ENCODE measurements around the gene MX2.

MX2 gene

GRCh38 chr21:41444703-41445464 lies 83.1 kb downstream of the MX2 start:
- H3K4me1 ChIP-seq (ENCODE audit: insufficient read depth, poor library complexity, severe bottlenecking): no peaks in the 10 kb centered on the region
- H3K9me3 ChIP-seq (ENCODE audit: severe bottlenecking): no peaks in the 10 kb centered on the region
- H3K36me3 ChIP-seq (ENCODE audit: low read depth): no peaks in the 10 kb centered on the region; the same call in 1 of the 2 replicates
- H3K27ac ChIP-seq (ENCODE audit: poor library complexity, severe bottlenecking): no peak overlapping the region
- no peak for TF ChIP-seq CTCF (IDR thresholded peaks at IDR 0.05; ENCODE audit: poor library complexity, severe bottlenecking)
- DNase-seq (ENCODE audit: low spot score) (no peak), ATAC-seq (ENCODE audit: low read depth) (no peak)
- H3K4me3 ChIP-seq (ENCODE audit: severe bottlenecking): no peak overlapping the region
- H3K27me3 ChIP-seq (ENCODE audit: insufficient read depth, poor library complexity, severe bottlenecking): no peaks in the 10 kb centered on the region

GRCh38 chr21:41445465-41445862 lies 83.6 kb downstream of the MX2 start:
- H3K27me3 ChIP-seq (ENCODE audit: insufficient read depth, poor library complexity, severe bottlenecking): no peaks in the 10 kb centered on the region
- no peak for TF ChIP-seq CTCF (IDR thresholded peaks at IDR 0.05; ENCODE audit: poor library complexity, severe bottlenecking)
- DNase-seq (ENCODE audit: low spot score) (no peak), ATAC-seq (ENCODE audit: low read depth) (no peak)
- H3K9me3 ChIP-seq (ENCODE audit: severe bottlenecking): no peaks in the 10 kb centered on the region
- H3K4me3 ChIP-seq (ENCODE audit: severe bottlenecking): no peak overlapping the region
- H3K27ac ChIP-seq (ENCODE audit: poor library complexity, severe bottlenecking): no peak overlapping the region
- no peaks in the 10 kb centered on the region; the same call in 1 of the 2 replicates for H3K36me3 ChIP-seq (ENCODE audit: low read depth)
- no peaks in the 10 kb centered on the region for H3K4me1 ChIP-seq (ENCODE audit: insufficient read depth, poor library complexity, severe bottlenecking)

- Histone ChIP-seq H3K36me3 (ENCODE audit: low read depth) (no peaks in the 10 kb centered on the region; the same call in 1 of the 2 replicates), H3K27me3 (ENCODE audit: insufficient read depth, poor library complexity, severe bottlenecking) (no peaks in the 10 kb centered on the region), H3K27ac (ENCODE audit: poor library complexity, severe bottlenecking) (no peak overlapping the region), H3K9me3 (ENCODE audit: severe bottlenecking) (no peaks in the 10 kb centered on the region), H3K4me3 (ENCODE audit: severe bottlenecking) (no peak overlapping the region), H3K4me1 (ENCODE audit: insufficient read depth, poor library complexity, severe bottlenecking) (no peaks in the 10 kb centered on the region)
- ATAC-seq (ENCODE audit: low read depth) (no peak), DNase-seq (ENCODE audit: low spot score) (no peak)
- TF ChIP-seq CTCF (IDR thresholded peaks at IDR 0.05; ENCODE audit: poor library complexity, severe bottlenecking): no peak
These were observed 84.8 kb downstream of the MX2 start for GRCh38 chr21:41446586-41446985.

GRCh38 chr21:41447356-41447755 lies 85.5 kb downstream of the MX2 start:
- no peaks in the 10 kb centered on the region for H3K9me3 ChIP-seq (ENCODE audit: severe bottlenecking)
- ATAC-seq (ENCODE audit: low read depth): no peak
- no peak overlapping the region for H3K4me3 ChIP-seq (ENCODE audit: severe bottlenecking)

More at GRCh38 chr21:41447356-41447755, 85.5 kb downstream of the MX2 start:
- Histone ChIP-seq H3K27ac (ENCODE audit: poor library complexity, severe bottlenecking) (no peak overlapping the region), H3K4me1 (ENCODE audit: insufficient read depth, poor library complexity, severe bottlenecking) (no peaks in the 10 kb centered on the region), H3K36me3 (ENCODE audit: low read depth) (no peaks in the 10 kb centered on the region; the same call in 1 of the 2 replicates), H3K27me3 (ENCODE audit: insufficient read depth, poor library complexity, severe bottlenecking) (no peaks in the 10 kb centered on the region)
- DNase-seq (ENCODE audit: low spot score): no peak
- no peak for TF ChIP-seq CTCF (IDR thresholded peaks at IDR 0.05; ENCODE audit: poor library complexity, severe bottlenecking)
